Astrocyte of the cerebellum (primary cell): ENCODE results near the gene PDE4D.

Source experiments
- DNase-seq: peaks from one replicate; pipeline ENCODE4 v3.0.0-alpha.2; 2011; ENCODE audit warnings: low read depth
- H3K4me3 ChIP-seq: 2 replicates; pipeline ENCODE4 v1.5.1; 2011; ENCODE audit warnings: mild to moderate bottlenecking, low read depth, low read length, moderate library complexity
- in situ Hi-C: cut with HindIII; loops from 2 replicates; pipeline ENCODE4 v1.10.0; 2017; ENCODE audit warnings: low sequenced_read_pairs
- TF ChIP-seq, protein P1 (sequence below): IDR thresholded peaks from 2 replicates; pipeline ENCODE4 v1.5.1; 2012; ENCODE audit warnings: low read length, low read depth, moderate library complexity, mild to moderate bottlenecking; ENCODE audit errors: missing control alignments

Gene PDE4D

GRCh38 chr5:59560553-59560952 lies 333.0 kb downstream of the PDE4D start:
- TF ChIP-seq, protein P1, sequence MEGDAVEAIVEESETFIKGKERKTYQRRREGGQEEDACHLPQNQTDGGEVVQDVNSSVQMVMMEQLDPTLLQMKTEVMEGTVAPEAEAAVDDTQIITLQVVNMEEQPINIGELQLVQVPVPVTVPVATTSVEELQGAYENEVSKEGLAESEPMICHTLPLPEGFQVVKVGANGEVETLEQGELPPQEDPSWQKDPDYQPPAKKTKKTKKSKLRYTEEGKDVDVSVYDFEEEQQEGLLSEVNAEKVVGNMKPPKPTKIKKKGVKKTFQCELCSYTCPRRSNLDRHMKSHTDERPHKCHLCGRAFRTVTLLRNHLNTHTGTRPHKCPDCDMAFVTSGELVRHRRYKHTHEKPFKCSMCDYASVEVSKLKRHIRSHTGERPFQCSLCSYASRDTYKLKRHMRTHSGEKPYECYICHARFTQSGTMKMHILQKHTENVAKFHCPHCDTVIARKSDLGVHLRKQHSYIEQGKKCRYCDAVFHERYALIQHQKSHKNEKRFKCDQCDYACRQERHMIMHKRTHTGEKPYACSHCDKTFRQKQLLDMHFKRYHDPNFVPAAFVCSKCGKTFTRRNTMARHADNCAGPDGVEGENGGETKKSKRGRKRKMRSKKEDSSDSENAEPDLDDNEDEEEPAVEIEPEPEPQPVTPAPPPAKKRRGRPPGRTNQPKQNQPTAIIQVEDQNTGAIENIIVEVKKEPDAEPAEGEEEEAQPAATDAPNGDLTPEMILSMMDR, result no peak
- no peak for DNase-seq
- H3K4me3 ChIP-seq, result no peak overlapping the region
- in situ Hi-C loops, result no loop called here

GRCh38 chr5:59559847-59560246 lies 333.7 kb downstream of the PDE4D start:
- in situ Hi-C loops, result no loop called here
- TF ChIP-seq, protein P1, result no peak
- no peak for DNase-seq

DNA sequence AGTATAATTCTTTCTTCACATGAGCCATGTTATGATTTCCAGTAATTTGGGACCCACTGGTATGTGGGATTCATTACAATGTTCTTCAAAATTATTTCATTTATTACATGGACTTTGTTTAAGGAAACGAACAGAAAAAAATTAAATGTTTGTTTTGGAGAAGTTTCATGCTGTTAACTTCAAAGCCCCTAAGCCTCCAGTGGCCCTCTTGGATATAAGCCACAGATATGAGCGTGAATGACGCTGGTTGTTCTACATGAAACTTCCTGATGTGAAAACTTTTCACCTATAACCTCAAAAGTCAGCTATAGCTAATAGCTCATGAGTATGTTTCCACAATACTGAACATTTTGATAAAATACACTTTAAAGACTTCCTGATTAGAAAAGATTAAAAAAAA lies 334.2 kb downstream of the PDE4D start:
- no peak overlapping the region for H3K4me3 ChIP-seq
- in situ Hi-C loops, result no loop called here
- DNase-seq, result no peak
- TF ChIP-seq, protein P1, result no peak

More at GRCh38 chr5:59559847-59560246, 333.7 kb downstream of the PDE4D start:
- no peak overlapping the region for H3K4me3 ChIP-seq

GRCh38 chr5:59558501-59558900 lies 335.0 kb downstream of the PDE4D start:
- in situ Hi-C loops, result no loop called here
- no peak for DNase-seq
- H3K4me3 ChIP-seq, result no peak overlapping the region
- TF ChIP-seq, protein P1, result no peak

- TF ChIP-seq, protein P1, result no peak
- DNase-seq, result no peak
- in situ Hi-C loops, result no loop called here
- no peak overlapping the region for H3K4me3 ChIP-seq
Observed at GRCh38 chr5:59557572-59557971, 336.0 kb downstream of the PDE4D start.

- H3K4me3 ChIP-seq, result no peak overlapping the region
- in situ Hi-C loops, result no loop called here
- TF ChIP-seq, protein P1, result no peak
- no peak for DNase-seq
Observed at GRCh38 chr5:59555596-59555995, 337.9 kb downstream of the PDE4D start.

DNA sequence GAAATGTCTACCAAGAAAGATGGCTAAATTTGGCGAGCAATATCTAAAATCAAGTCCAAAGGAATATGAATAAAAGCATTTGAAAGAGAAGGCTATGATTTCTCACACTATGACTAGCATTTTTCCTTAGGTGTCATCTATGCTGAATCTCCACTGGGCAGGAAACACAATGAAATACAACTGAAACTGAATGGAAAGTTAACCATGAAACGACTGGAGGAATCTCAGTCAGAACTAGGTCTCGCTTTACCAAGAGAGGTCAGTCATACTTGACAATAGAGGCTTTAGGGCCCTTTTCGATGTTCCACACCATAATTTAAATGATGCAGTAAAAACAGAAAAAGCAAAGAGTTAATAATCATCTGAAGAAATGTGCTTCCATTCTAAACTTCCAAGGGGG lies 339.0 kb downstream of the PDE4D start:
- H3K4me3 ChIP-seq, result no peak overlapping the region
- in situ Hi-C loops, result no loop called here
- no peak for DNase-seq
- TF ChIP-seq, protein P1, result no peak
